ENCODE data around the gene VPS8.

Gene VPS8

DNA sequence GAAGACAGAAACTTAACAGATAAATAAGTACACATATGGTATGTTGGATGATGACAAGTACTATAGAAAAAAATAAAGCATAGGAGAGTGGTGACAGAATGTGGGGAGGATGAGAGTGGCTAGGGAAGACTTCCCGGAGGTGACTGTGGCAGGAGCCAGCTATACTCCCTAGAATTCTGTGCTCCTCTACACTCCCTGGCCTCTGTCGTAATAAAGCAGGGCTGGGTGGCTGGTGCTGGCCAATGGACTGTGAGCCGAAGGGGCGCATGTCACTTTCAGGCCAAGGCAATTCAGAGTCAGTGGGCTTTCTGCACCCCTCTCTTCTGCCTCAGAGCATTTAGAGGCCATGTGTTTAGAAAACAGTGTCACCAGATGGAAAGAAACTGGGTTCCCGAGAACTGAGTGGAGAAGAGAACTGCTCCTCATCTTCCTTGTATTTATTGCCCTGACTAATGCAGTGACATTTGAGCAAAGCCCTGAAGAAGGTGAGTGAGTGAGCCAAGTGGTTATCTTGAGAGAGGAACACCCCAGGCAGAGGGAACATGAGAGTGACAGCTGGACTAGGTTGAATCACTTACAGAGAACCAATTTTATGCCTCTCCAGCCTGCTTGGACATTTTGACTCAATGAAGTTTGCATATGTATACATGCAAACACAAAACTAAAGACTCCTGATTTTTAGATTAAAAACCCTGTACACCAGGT lies 5.2 kb upstream of the VPS8 start:
- no peak for DNase-seq (ENCODE audit: low spot score)
- TF ChIP-seq, protein P1, sequence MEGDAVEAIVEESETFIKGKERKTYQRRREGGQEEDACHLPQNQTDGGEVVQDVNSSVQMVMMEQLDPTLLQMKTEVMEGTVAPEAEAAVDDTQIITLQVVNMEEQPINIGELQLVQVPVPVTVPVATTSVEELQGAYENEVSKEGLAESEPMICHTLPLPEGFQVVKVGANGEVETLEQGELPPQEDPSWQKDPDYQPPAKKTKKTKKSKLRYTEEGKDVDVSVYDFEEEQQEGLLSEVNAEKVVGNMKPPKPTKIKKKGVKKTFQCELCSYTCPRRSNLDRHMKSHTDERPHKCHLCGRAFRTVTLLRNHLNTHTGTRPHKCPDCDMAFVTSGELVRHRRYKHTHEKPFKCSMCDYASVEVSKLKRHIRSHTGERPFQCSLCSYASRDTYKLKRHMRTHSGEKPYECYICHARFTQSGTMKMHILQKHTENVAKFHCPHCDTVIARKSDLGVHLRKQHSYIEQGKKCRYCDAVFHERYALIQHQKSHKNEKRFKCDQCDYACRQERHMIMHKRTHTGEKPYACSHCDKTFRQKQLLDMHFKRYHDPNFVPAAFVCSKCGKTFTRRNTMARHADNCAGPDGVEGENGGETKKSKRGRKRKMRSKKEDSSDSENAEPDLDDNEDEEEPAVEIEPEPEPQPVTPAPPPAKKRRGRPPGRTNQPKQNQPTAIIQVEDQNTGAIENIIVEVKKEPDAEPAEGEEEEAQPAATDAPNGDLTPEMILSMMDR (IDR thresholded peaks at IDR 0.05; ENCODE audit: extremely low read depth, missing control alignments): no peak

DNA sequence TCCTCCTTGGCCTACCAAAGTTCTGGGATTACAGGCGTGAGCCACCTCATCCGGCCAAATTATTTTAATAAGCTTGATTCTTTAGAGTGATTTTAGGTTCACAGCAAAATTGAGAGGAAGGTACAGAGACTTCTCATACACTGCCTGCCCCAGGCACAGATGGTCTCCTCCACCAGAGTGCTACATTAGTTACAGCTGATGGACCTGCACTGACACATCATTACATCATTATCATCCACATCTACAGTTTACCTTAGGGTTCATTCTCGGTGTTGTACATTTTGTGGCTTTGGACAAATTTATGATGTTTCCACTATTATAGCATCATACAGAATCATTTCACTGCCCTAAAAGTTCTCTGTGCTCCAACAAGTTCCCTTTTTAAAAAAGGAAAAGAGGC lies 4.4 kb upstream of the VPS8 start:
- TF ChIP-seq, protein P1 (IDR thresholded peaks at IDR 0.05; ENCODE audit: extremely low read depth, missing control alignments): no peak
- DNase-seq (ENCODE audit: low spot score): no peak

DNA sequence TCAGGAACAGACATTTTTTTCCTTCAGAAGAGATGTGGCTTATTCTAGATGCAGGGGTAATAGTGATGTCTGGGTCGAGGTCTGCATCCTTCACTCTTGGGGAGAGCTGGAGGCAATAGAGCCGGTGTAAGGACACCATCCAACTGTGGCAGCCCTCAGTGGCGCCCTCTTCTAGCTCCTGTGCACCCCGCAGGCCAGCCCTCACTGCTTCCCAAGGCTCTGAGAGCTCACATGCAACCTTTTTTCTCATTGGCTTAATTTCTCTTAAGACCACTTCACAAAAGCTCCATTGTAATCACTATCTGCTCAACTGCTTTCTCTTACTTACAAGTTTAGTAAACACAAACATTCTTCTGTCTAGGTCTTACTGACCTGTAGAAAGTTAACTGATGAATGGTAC lies 3.9 kb upstream of the VPS8 start:
- DNase-seq (ENCODE audit: low spot score): no peak
- TF ChIP-seq, protein P1 (IDR thresholded peaks at IDR 0.05; ENCODE audit: extremely low read depth, missing control alignments): no peak

DNA sequence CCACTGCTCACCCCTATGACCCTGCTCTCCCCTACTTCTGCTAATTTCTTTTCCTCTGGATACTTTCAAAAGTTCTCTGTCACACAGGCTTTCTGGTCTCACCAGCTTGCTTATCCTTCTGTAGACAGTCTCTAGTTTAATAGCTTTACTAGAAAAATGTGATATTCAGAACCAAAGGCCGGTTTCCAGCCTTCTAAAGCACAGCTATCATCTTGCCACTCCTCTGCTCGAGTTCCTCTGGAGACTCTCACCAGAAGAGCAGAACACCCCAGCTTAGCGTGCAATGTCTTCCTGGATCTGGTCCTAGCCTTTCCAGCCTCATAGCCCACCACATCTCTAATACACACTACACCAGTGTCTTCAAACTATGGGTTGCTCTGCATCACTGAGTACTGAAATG lies 1.8 kb upstream of the VPS8 start:
- no peak for DNase-seq (ENCODE audit: low spot score)
- TF ChIP-seq, protein P1 (IDR thresholded peaks at IDR 0.05; ENCODE audit: extremely low read depth, missing control alignments): no peak

DNA sequence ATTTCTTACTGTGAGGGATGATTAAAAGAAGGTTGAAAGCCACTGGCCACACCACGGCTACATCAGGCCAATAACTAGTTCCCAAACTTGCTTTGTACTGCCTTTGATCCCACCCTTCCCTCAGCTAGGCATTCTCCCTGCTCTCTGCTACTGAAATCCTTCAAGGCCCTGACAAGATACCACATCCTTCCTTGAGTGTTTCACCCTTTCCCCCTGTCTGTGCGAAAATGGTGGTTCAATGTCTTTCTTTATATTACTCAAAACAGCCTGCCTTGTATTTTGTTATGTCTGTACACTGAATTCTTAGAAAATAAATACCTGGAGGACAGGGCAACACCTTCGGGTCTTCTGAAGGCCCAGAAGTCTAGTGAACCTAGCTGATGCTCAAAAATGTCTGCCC lies 932 bp upstream of the VPS8 start:
- DNase-seq (ENCODE audit: low spot score): no peak
- TF ChIP-seq, protein P1 (IDR thresholded peaks at IDR 0.05; ENCODE audit: extremely low read depth, missing control alignments): no peak

DNA sequence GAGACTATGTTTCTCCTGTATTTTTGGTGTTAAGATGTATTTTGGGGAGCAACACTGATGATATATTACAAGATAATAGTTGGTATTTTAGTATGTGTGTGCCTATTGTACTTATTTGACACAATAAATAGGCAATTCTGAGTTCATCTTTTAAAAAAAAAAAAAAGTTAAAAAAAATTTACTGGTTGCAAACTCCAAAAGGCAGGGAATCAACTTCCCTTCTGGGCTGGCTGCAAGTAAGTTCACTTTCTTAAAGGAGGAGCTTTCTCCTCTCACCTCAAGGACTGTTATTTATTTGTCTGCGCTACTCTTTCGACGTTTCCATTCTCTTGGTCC lies 335 bp upstream of the VPS8 start:
- no peak for DNase-seq (ENCODE audit: low spot score)
- TF ChIP-seq, protein P1 (IDR thresholded peaks at IDR 0.05; ENCODE audit: extremely low read depth, missing control alignments): no peak

DNA sequence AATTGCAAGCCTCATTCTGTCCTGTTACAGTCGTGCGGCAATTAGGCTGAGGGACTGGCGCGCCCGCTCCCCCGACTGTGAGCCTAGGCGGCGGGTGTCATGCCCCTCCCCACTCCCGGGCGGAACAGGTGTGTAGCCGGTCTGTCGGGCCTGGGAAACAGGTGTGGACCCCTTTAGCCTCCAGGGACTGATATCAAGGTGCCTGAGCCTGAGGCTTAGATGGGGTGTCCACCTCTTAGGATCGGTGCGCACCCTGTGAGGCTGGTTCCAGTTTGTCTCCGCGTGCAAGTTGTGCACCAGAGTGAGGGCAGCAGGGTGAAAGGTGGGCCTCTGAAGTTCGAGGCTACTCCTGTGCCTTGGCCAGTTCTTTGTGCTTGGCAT lies 686 bp downstream of the VPS8 start:
- TF ChIP-seq, protein P1 (IDR thresholded peaks at IDR 0.05; ENCODE audit: extremely low read depth, missing control alignments): no peak
- peak; percentile 7 for DNase-seq (ENCODE audit: low spot score)
